H4 (cell line): ENCODE results near the gene NCL. TPM values are rescaled to one million over a fixed set of nuclear protein-coding genes. Genes with fewer than 3 reads are reported as not detected.
"Not testable (repeated sequence)": the region's sequence is repeated elsewhere in the genome, so short reads cannot be mapped to it uniquely, and the experiment has no call there.

ENCODE experiments used
- DNase-seq: peaks from one replicate; pipeline ENCODE4 v3.0.0-alpha.2; 2015; ENCODE audit warnings: low spot score
- total RNA-seq: library from RNA; depleted of rRNA; stranded (reverse); fragments of >200 nt; shearing (Covaris generic); gene quantifications from 2 replicates; pipeline ENCODE4 v1.2.3, GENCODE V29; 2014

The NCL gene
- total RNA-seq, 1 experiment from 2014 or later: 136 TPM

DNA sequence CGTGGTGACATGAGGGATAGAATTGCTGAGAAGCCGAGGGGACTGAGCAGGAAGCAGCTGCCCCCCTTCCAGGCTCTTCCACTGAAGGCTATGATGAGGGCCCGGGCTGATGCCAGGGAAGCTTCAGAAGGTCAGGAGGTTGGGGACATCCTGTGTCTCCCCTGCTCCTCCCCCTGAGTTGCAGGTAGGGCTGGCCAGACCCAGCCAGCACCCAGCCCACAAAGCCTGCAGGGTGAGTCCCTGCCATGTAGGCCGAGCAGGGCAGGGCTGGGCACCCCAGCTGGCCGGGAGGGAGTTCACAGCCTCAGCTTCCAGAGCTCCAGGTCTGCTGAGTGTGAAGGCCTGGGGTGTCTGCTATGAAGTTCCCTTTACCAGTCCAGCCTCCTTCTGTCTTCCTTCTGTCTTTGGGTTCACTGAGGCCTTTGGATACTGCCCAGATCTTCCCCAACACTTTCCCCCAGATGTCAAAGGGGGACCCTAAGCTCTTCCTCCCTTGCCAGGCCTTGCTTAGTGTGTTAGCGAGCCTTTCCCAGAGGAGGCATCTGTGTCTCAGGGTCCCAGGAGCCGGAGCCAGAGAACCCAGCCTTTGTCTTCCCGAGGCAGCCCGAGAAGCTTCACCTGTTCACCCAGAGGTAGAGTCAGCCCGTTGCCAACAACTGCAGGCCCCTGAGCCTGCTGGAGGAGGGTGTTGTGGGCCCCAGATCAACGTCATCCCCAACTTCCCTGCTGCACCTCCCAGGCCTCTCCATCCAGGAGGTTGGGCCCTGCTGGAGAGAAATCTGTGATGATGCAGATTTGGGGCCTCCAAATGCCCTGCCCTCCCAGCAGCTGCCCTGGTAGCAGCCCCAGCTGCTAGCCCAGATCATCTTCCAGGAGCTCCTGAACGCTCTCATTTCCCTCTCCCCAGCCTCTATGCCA is 3.6 kb upstream of the NCL start:
- no peak for DNase-seq

GRCh38 chr2:231467016-231467545 is 2.8 kb upstream of the NCL start:
- no peak for DNase-seq

GRCh38 chr2:231464576-231465540 is 574 bp upstream of the NCL start:
- no peak for DNase-seq

DNA sequence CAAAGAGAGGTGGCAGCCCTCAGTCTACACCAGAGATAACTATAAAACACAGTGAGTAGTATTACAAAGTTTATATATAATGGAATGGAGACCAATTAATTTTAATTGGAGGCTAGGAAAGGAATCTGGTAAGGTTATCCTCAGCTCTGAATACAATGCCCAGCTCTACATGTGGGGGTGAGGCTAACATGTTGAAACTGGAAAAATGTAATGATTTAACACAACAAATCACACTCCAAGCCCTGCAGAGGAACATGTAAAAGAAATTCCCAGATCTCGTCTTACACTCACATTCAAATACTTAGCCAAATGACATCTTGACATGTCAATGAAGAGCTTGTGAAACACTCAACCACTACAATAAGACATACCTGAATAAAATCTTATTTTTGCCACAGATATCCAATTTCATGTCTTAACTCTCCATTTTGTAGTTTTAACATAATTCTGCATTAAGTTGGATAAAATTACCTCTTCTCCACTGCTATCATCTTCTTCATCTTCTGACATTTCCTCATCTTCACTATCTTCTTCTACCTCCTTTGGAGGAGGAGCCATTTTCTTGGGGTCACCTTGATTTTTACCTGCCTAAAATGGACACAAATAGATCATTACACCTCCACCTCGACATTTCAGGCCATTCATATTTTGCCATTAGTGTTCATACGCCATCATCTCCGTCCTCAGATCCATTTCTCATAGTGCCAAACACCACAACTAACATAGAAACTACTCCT is 1.4 kb downstream of the NCL start:
- DNase-seq: no peak

GRCh38 chr2:231461516-231461971 is 2.7 kb downstream of the NCL start:
- no peak for DNase-seq

- DNase-seq: not testable (repeated sequence)
Measured at GRCh38 chr2:231460841-231461240, 3.4 kb downstream of the NCL start.

- DNase-seq: no peak
Measured at GRCh38 chr2:231460073-231460835, 4.0 kb downstream of the NCL start.

DNA sequence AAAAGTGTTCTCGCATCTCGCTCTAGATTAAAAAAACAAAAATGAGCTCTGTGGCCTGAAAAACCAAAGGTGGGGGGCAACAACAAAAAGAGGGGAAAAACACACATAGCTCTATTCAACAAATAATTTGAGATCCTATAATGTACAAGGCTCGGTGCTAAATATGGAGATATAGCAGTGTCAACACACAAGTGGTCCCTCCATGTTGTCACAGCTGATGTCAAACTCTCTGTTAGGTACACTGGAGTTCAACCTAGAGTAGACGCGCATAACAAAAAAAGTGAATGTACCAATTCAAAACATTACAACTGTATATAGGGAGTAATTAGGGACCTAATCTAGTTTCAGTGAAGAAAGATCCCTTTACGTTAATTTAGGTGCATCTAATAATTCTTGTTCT is 5.9 kb downstream of the NCL start:
- no peak for DNase-seq

- no peak for DNase-seq
Measured at GRCh38 chr2:231457101-231457500, 7.2 kb downstream of the NCL start.

GRCh38 chr2:231456295-231457004 is 7.8 kb downstream of the NCL start:
- DNase-seq: no peak

DNA sequence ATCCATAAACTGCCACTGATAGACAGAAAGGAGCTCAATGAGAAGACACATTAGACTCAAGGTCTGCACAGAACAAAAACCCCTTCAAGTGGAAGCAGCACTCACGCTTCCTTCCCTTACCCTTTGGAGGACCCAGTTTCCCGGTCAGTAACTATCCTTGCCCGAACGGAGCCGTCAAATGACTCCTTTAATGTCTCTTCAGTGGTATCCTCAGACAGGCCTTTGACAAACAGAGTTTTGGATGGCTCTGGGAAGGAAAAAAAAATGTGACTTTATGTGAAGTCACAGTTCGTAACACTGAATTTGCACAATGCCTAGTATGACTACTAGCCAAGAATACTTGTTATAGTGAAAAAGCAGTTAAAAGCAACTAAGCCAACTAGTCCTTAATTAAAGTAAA is 8.4 kb downstream of the NCL start:
- DNase-seq: no peak

GRCh38 chr2:231455222-231455621 is 9.1 kb downstream of the NCL start:
- DNase-seq: no peak

DNA sequence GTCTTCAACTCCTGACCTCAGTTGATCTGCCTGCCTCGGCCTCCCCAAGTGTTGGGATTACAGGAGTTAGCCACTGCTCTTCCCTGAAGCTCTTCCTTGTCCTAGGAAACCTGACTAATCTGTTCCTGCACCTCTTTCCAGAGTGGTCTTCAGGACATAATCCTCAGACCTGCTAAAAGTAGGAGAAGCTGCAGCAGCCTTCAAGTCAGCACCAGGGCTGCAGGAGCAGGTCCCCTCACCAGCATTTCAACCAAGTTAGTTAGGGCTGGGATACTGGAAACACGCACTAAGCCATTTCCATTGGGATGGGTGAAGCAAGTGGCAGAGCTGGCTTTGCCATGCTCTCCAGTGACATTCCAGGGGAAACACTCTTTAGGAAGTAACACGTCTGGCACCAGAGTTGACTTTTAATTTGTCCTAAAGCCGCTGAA is 9.9 kb downstream of the NCL start:
- no peak for DNase-seq

DNA sequence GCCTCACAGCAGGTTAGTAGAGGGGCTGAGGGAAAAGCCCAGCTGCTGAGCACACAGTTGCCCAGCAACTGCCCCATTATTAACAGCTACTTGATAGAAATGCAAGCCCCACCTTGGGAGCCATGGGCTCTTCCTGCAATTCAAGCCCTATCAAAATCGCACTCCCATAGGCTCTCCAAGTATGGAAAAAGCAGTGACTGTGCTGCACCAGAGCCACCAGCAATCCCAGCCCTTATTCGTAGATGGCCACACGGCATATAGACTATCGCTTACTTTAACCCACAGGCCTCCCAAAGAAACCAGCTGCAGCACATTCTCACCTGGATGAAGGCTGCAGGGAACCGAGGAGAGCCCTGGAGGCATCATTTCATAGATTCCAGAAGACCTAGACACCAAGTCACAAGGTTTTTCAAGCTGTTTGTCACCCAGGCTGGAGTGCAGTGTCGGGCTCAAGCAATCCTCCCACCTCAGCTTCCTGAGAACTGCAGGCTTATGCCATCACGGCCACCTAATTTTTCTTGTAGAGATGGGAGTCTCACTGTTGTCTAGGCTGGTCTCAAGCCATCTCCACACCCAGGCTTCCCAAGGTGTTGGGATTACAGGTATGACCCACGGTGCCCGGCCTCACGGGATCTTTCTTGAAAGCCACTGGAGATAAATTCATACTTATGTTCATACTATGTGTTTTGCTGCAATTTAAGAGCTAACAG is 11.3 kb downstream of the NCL start:
- no peak for DNase-seq

GRCh38 chr2:231450548-231450989 is 13.7 kb downstream of the NCL start:
- DNase-seq: no peak

- no peak for DNase-seq
Measured at GRCh38 chr2:231449503-231450054, 14.7 kb downstream of the NCL start.

DNA sequence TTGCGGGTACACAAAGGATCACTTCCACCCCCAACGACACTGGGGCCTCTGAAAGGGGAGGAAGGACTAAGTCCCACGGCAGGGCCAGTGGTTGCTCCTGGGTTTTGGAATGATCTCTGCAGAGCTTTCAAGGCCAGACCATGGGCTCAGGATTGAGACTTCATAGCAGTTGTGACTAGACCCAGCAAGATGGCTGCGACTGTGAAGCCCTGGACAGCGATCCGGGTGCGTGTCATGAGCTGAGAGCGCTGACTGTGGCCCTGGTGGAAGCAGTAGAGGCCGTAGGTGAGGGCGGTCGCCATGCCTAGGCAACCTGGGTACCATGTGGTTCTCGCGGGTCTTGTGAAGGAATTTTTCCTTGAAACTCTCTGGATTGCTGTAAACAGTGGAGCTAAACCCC is 27.3 kb downstream of the NCL start:
- DNase-seq: no peak

GRCh38 chr2:231433990-231434389 is 30.3 kb downstream of the NCL start:
- DNase-seq: no peak

DNA sequence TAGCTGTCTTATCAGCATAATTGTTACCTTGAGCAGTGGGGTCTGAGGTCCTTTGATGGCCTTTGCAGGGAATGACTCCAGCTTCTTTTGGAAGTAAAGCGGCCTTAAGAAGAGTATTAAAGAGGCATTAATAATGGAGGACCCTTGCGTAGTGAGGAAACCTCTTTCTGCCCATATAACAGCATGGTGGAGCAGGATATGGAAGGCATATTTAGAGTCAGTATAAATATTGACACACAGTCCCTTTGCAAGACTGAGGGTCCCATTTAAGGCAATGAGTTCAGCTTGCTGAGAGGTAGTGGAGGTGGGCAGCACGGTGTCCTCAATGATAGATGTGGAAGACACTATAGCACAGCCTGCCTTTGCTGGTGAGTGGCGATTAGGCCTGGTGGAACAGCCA is 32.7 kb downstream of the NCL start:
- no peak for DNase-seq
